ENCODE data around the gene MORN1. TPM values are rescaled to one million over a fixed set of nuclear protein-coding genes. Genes with fewer than 3 reads are reported as not detected.

Gene MORN1
- total and polyA plus RNA-seq, 2 of the 4 experiments (the other 2 are of a cell fraction) = 3.0 to 4.2 TPM

DNA sequence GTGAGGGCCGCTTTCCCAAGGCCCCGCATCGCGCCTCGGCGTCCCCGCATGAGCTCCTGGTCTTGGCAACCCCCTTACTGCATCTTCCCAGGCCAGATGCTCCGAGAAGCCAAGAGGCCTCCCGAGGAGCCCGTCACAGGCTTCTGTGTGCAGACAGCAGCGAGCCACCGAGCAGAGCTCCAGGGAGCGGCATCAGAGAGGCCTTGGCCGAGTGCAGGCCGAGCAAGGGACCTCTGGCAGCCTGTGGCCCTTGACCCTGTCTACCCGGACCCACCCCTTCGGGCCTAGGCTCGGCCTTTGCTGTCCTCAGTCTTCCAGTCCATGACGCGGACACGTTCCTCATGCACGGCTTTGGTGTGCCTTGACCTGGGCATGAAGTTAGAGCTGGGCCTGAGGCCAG is 63.5 kb downstream of the MORN1 start:
- Histone ChIP-seq H3K9me3 (ENCODE audit: control insufficient read depth, insufficient read depth, low read length) (peaks cover 9% of the 10 kb centered on the region), H3K27me3 (ENCODE audit: control insufficient read depth, insufficient read depth, low read length) (peaks cover 6% of the 10 kb centered on the region; the same call in 1 of the 2 replicates), H3K9me1 (ENCODE audit: insufficient read depth, low read length) (peaks cover 5% of the 10 kb centered on the region; the same call in 1 of the 2 replicates), H2BK5ac (ENCODE audit: low read depth, low read length, poor library complexity, severe bottlenecking) (no peak overlapping the region), H2BK15ac (ENCODE audit: low read depth, low read length) (no peak overlapping the region), H2BK20ac (ENCODE audit: low read depth, low read length) (no peak overlapping the region), H3K4me1 (ENCODE audit: control insufficient read depth, insufficient read depth, low read length) (peaks cover 11% of the 10 kb centered on the region), H2AFZ (replicated peaks; ENCODE audit: low read length, poor library complexity) (no peak overlapping the region), H4K5ac (ENCODE audit: low read depth, low read length) (no peak overlapping the region), H3K79me1 (ENCODE audit: low read depth in 1 of 2, low read length in 2 of 2) (no peaks in the 10 kb centered on the region; a peak in 1 of 4 replicates), H3K18ac (ENCODE audit: low read depth, low read length) (no peak overlapping the region), H2BK120ac (ENCODE audit: low read depth, low read length) (no peak overlapping the region), H3K14ac (replicated peaks; ENCODE audit: low read depth, low read length) (no peak overlapping the region), H3K4ac (ENCODE audit: low read depth, low read length) (no peak overlapping the region), H3K23ac (ENCODE audit: low read depth, low read length) (no peak overlapping the region), H4K8ac (ENCODE audit: low read depth in 2 of 2, low read length in 2 of 2) (no peak overlapping the region), H3K27ac (ENCODE audit: insufficient read depth, low read length) (no peak overlapping the region), H3K4me2 (ENCODE audit: low read depth, low read length) (no peak overlapping the region), H2AK5ac (ENCODE audit: low read depth, low read length) (no peak overlapping the region), H4K20me1 (ENCODE audit: insufficient read depth, low read length) (no peaks in the 10 kb centered on the region), H3K4me3 (ENCODE audit: insufficient read depth, low read depth, low read length) (no peak overlapping the region), H3K9ac (ENCODE audit: low read depth, low read length) (no peak overlapping the region), H2AK9ac (replicated peaks; ENCODE audit: low read depth, low read length, poor library complexity) (no peak overlapping the region), H3K36me3 (ENCODE audit: control insufficient read depth, insufficient read depth, low read length) (no peaks in the 10 kb centered on the region), H4K91ac (ENCODE audit: insufficient read depth, low read depth, low read length) (no peak overlapping the region), H3K56ac (ENCODE audit: extremely low read depth, insufficient read depth, low read length) (no peak overlapping the region)
- in situ Hi-C loops (cut with MboI; ENCODE audit: low sequenced_read_pairs) (no loop called here), dilution Hi-C loops (cut with HindIII; ENCODE audit: low sequenced_read_pairs, unreplicated experiment) (no loop called here), intact Hi-C loops (cut with micrococcal nuclease) (no loop called here)
- POLR2A ChIA-PET (ENCODE audit: unreplicated experiment) = no interaction called here
- ATAC-seq (ENCODE audit: low read depth) = no peak
- DNase-seq = no peak
- BruUV-seq (replicated peaks) = no TSS peak
- 92% methylated on average over 14 of the region's 22 CpGs; no CpG with 5 or more reads in 1 of the 2 experiments for WGBS, 2 experiments (ENCODE audit: extremely low coverage in 2 of 2, insufficient read length in 1 of 2)
- TF ChIP-seq, protein P1, sequence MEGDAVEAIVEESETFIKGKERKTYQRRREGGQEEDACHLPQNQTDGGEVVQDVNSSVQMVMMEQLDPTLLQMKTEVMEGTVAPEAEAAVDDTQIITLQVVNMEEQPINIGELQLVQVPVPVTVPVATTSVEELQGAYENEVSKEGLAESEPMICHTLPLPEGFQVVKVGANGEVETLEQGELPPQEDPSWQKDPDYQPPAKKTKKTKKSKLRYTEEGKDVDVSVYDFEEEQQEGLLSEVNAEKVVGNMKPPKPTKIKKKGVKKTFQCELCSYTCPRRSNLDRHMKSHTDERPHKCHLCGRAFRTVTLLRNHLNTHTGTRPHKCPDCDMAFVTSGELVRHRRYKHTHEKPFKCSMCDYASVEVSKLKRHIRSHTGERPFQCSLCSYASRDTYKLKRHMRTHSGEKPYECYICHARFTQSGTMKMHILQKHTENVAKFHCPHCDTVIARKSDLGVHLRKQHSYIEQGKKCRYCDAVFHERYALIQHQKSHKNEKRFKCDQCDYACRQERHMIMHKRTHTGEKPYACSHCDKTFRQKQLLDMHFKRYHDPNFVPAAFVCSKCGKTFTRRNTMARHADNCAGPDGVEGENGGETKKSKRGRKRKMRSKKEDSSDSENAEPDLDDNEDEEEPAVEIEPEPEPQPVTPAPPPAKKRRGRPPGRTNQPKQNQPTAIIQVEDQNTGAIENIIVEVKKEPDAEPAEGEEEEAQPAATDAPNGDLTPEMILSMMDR (conservative IDR thresholded peaks at IDR 0.05; ENCODE audit: low read depth, low read length) = no peak
- TF ChIP-seq CEBPB (IDR thresholded peaks at IDR 0.05; ENCODE audit: low read depth, low read length) (no peak), CHD1 (IDR thresholded peaks at IDR 0.05; ENCODE audit: low read depth, low read length) (no peak), BHLHE40 (IDR thresholded peaks at IDR 0.05; ENCODE audit: low read depth, low read length) (no peak), RFX5 (IDR thresholded peaks at IDR 0.05; ENCODE audit: low read depth, low read length) (no peak), RAD21 (IDR thresholded peaks at IDR 0.05; ENCODE audit: low read length) (no peak), MAFK (IDR thresholded peaks at IDR 0.05; ENCODE audit: low read depth, low read length) (no peak), RCOR1 (IDR thresholded peaks at IDR 0.05; ENCODE audit: insufficient replicate concordance, low read length) (no peak), FOS (IDR thresholded peaks at IDR 0.05; ENCODE audit: low read depth, low read length) (no peak), MXI1 (IDR thresholded peaks at IDR 0.05; ENCODE audit: borderline replicate concordance, low read depth, low read length) (no peak), SMC3 (IDR thresholded peaks at IDR 0.05; ENCODE audit: low read depth, low read length) (no peak), NFE2L2 (IDR thresholded peaks at IDR 0.05; ENCODE audit: low read depth, low read length) (no peak), POLR2A (IDR thresholded peaks at IDR 0.05; ENCODE audit: low read depth, low read length) (no peak)
- TF ChIP-seq, protein P2, sequence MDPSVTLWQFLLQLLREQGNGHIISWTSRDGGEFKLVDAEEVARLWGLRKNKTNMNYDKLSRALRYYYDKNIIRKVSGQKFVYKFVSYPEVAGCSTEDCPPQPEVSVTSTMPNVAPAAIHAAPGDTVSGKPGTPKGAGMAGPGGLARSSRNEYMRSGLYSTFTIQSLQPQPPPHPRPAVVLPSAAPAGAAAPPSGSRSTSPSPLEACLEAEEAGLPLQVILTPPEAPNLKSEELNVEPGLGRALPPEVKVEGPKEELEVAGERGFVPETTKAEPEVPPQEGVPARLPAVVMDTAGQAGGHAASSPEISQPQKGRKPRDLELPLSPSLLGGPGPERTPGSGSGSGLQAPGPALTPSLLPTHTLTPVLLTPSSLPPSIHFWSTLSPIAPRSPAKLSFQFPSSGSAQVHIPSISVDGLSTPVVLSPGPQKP (IDR thresholded peaks at IDR 0.05; ENCODE audit: borderline replicate concordance, low read depth, low read length) = no peak
- TF ChIP-seq, protein P3, sequence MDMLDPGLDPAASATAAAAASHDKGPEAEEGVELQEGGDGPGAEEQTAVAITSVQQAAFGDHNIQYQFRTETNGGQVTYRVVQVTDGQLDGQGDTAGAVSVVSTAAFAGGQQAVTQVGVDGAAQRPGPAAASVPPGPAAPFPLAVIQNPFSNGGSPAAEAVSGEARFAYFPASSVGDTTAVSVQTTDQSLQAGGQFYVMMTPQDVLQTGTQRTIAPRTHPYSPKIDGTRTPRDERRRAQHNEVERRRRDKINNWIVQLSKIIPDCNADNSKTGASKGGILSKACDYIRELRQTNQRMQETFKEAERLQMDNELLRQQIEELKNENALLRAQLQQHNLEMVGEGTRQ (IDR thresholded peaks at IDR 0.05; ENCODE audit: low read depth, low read length) = no peak
- CTCF ChIA-PET = no interaction called here

Data from IMR-90 (cell line).